SK-N-DZ (cell line): ENCODE results near the gene FOXN1.
"Not testable (repeated sequence)": the region's sequence is repeated elsewhere in the genome, so short reads cannot be mapped to it uniquely, and the experiment has no call there.

Source experiments
- DNase-seq: peaks from one replicate; pipeline ENCODE4 v3.0.0-alpha.2; 2015; ENCODE audit warnings: low spot score

FOXN1 gene

DNA sequence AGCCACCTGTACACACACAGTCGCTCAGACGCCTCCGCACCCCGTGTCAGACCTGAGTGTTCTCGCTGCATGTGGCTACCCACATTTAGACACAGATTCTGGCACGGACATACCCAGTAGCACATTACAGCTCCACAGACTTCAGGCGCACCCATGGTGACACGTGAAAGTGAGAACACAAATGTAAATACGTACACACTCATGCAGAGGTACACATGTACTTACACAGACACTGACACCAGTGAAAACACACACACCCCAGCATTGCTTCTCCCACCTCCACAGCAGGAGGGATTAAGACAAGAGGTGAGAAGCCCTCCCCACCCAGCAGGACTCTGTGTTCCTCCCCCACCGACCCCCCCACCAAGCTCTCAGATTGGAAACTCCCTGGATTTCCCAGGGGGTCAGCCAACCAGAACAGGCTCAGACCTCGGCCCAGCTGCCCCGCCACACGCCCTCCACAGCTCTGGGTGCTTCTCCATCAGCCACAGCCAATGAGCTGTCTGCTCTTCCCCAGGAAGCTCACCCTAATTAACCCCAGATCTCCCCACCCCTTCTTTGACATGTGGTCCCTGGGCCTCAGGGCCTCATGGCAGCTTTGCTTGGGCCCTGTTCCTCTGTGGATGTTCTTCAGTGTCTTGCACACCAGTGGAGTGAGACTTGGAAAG is 5.3 kb upstream of the FOXN1 start:
- peak; percentile 79 for DNase-seq

DNA sequence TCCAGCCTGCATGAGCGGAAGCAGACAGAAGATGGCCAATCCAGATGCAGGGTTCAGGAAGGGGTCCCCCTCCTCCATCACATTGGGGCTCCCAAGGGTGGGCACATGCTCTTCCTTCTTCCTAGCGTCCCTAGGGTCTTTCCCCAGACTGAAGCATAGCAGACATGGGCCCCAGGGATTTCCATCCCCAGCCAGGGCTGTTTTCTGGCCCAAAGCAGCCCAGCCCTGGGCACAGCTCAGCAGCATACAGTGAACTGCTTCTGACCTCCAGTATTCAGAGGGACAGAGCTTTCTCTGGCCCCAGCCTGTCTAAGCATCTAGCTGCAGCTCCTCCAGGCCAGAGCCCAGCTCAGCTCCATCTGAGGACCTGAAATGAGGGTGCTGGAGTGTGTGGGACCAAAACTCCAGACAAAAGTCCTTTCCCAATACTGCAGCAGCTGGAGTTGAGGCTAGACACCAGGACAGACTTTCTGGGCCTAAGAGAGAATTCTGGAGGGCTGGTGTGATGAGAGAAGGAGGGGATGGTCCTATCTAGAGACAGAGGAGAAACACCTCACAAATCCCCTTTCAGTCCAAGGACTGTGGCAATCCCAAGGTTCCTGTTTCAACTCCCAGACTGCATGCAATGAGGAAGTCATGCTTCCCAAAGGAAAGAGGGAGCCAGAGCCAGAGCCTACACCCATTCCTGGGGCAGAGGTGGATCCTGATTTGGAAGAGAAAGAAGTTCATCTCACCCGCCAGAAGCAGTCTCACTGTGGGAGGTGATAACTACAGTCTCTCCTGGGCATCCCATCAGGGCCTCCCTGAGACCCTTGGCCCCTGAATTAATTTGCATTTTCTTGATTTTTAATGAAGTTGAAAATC is 4.5 kb upstream of the FOXN1 start:
- DNase-seq, result no peak

DNA sequence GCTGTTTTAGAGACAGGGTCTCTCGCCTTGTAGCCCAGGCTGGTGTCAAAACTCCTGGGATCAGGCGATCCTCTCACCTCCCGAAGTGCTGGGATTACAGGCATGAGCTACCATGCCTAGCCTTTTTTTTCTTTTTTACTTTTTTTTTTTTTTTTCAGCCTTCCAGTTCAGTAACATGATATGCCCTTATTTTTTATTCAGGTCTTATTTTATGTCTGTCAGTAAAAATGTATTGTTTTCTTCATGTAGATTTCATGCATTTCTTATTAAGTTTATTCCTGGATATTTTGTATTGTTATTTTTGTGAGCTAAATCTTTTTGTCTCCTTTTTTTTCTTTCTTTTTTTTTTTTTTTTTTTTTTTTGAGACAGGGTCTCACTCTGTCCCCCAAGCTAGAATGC is 2.7 kb upstream of the FOXN1 start:
- DNase-seq, result no peak

DNA sequence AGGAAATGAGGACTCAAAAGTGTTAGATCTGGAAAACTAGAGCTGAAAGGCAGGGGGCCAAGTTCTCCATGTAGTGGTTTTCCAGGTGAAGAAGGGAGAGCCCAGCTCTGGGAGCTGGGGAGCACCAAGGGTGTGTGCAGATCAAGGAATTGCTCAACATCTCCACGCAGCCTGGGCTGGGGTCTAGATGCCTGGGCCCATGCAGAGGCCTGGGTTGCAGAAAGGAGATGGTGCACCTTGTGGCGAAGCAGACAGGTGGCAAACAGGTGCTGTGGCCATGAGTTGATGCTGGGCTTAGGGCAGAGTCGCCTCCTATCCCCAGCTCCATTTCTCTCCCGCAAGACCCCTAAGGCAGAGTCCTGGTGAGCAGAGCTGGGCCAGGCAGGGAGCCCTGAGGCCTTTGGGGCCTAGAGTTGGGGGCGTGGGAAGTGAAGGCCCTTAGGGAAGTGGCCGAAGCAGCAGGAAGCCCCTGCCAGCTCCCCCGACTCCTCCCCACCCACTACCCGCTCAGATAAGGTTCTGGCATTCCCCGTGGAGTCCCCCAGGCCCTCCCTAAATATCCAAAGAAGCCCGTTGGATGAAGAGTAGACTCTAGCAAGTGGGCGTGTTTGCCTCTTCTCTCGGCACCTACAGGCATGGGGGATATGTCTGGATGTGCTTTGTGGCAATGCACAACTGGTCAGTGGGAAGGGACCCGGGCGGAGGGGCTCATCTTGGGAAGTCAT is 777 bp downstream of the FOXN1 start:
- no peak for DNase-seq

DNA sequence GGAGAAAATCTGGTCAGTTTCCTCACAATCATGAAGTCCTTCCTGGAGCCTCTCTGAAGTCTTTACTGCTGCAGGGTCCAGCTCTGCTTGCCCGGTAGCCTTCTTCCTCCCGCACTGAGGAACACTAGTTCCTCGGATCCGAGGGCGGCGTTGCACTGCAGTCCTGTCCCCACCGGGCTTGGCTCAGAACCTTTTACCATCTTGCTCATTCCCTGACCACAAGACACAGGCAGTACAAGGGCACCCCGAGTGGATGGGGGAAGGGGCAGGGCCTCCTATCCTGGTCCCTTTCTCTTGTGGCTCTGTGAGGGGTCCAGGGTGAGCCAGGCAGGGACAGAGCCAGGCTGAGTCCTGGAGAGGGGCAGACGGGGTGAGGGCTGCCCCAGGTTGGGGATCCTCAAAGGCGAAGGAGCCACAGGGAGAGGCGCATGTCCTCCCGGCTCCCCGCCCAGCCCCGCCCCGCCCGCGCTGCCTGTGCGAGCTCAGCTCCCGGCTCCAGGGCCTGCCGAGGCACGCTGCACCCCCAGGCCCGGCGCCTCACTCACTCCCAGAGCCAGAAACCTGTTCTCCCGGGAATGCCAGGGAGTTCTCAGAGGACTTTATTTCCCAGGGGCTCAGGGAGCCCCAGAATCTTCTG is 1.5 kb downstream of the FOXN1 start:
- DNase-seq, result no peak

DNA sequence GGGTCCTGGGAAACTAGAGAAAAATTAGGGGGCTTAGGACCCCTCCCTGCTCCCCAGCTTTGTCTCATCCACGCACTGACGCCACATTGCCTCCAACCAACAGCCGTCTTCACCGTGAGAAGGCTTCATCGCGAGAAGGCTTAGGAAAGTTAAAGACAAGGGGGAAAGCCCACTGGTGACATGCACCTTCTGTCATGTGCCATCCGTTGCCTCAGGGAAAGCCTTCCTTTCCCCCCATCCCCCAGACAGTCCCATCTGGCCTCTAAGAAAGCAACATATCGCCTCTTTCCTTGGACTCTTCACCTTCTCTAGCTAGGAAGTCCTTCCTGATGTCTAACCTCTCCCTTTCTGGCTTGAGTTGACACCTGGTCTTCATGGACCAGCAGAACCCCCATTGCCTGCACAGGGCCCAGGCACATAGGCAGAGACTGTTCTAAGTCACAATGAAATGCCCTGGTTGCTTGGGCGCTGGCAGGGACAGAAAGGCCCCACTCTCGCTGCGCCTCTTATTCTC is 2.1 kb downstream of the FOXN1 start:
- no peak for DNase-seq

DNA sequence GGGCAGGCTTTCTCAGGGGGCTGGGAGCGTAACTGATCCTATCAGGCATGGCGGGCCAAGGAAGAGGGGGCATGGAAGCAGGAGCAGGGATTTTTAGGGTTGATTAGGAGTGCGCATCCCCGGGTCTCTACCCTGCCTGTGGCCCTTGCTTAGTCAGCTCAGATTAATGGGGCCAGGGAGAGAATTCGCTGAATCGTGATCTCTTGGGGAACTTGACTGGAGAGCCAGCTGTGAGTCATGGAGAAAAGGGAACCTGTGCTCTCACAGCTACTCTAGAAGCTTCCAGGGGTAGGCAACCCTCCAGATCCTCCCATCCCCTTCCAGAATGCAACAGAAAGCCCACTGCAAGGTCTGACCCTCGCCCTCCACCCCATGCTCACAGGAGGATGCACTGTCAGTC is 3.6 kb downstream of the FOXN1 start:
- DNase-seq, result no peak

DNA sequence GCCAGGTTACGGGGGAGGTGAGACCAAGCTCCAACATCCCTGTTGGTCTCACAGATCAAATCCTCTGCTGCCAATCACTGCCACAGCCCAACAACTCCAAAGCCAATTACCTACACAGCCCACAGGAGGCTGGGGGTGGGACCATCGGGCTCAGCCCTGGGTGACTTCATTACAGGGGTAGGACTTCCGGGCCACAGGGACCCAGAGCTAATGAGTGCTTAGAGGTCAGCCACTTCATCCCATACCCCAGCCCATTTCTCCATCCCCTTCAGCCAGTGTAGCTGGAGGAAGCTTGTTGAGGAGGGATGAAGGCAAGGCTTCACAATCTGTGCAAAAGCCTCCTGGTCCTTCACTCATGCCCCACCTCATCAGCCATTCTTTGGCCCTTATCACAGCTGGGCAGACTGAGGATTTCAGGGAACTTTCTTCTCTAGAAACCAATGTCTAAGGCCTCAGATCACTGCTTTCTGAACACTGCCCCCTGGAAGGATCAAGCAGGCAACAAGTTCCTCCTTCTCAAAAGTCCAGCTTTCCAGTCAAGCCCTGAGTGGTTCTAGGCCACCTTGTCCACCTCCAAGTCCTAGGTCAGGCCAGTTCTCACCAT is 5.8 kb downstream of the FOXN1 start:
- no peak for DNase-seq

DNA sequence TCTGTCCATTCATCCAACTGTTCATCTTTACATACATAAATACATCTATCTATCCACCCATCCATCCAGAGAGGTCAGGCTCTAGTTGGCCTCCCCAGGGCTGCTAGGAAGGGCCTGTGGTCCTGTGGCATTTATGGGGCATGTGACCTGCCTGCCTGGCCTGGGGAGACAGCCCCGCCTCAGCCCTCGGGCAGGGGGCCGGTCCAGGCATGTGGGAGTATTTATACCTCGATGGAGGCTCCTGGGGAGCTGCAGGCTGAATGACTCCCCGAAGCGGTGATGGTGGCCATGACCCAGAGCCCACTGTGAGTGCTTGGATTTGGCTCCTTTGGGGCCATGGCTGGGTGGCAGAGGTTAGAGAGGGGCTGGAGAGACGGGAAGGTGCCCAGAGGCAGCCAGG is 7.3 kb downstream of the FOXN1 start:
- DNase-seq, result no peak

DNA sequence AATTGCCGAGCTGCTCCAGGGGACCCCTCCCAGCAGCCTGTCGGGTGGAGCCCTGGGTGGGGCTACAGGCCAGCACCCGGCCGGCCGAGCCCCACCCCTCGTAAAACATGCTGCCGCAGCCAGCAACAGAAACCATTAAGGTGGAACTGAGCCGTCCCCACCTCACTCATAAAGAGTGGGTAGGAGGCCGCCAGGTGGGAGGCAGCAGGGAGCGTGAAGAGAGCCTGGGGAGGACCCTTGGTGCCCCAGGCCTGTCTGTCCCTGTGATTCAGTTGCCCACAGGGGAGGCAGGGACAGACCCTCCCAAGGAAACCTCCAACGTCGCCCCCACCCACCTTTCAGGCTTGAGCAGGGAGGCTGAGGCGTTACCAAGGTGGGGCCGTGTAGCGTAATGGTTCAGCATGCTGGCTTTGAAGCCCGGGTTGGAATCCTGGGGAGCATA is 8.4 kb downstream of the FOXN1 start:
- no peak for DNase-seq

DNA sequence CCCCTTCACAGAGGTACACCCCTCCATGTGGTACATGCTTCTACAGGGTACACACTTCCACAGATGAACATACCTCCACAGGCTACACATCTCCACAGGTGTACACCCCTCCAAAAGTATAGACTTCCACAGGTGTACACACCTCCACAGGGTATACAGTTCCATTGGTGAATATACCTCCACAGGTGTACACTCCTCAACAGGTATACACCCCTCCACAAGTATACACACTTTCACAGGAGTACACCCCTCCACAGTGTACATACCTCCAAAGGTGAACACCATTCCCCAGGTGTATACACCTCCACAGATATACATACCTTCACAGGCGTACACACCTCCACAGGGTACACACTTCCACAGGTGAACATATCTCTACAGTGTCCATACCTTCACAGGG is 9.4 kb downstream of the FOXN1 start:
- no peak for DNase-seq

DNA sequence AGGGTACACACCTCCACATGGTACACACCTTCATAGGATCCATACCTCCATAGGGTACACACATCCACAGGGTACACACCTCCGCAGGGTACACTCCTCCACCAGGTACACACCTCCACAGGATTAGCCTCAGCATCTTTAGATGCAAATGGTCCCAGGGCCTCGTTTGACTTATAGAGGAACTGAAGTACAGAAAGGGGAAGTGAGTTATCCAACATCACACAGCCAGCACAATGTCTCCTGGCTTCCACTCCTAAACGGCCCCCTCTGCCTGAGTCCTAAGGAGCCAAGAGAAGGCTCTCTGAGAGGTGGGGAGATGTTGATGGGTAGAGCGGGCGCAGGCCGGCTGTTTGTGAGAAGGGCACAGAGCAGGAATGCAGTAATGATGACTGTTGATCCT is 12.0 kb downstream of the FOXN1 start:
- DNase-seq, result no peak

DNA sequence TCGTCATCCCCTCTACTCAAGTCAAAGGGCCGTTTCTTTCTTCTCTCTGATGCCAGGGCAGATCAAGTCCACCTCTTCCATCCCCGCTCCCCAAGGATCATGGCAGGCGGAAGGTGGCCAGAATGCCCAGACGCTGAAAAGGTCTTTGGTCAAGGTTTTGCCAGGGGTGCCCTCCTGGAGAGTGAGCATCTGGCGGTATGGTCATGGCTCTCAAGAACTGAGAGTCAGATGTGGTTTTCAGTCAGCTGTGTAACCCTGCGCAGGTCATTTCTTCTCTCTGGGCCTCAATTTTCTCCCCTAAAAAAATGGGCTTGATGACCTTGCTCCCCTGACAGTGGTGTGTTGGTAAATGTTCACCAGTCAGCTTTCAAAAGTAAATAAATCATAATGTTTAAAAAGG is 12.4 kb downstream of the FOXN1 start:
- DNase-seq, result no peak

DNA sequence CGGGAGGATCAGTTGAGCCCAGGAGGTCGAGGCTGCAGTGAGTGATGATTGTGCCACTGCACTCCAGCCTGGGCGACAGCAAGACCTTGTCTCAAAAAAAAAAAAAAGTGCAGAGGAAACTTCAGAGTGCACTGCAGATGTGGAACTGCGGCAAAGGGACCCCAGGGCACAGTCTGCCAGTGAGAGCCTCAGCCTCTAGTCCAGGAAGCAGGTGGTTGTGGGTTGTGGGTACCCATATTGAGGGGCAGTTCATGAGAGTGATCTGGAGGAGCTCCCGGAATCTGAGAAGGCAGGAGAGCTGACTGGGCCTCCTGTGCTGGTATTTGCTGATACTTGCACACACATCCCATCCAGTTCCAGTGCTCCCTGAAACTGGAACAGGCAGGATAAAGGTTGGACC is 13.1 kb downstream of the FOXN1 start:
- no peak for DNase-seq

DNA sequence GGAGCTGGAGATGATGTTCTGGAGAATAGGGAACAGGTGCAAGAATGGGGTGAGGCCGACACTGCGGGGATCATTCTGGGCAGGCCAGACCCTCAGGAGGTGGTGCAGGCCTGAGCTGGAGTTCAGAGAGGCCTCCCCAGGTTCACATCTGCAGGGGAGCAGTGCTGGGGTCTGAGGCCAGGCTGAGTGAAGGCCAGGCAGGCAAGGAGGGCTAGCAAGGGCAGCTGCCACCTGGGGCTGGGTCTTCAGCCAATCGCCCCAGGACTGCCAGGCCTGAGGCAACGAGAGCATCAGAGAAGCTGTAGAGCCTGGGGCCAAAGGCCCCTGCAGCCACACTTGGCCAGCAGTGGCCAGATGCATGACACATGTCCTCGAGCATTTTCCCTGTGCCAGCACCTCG is 14.5 kb downstream of the FOXN1 start:
- DNase-seq, result no peak

DNA sequence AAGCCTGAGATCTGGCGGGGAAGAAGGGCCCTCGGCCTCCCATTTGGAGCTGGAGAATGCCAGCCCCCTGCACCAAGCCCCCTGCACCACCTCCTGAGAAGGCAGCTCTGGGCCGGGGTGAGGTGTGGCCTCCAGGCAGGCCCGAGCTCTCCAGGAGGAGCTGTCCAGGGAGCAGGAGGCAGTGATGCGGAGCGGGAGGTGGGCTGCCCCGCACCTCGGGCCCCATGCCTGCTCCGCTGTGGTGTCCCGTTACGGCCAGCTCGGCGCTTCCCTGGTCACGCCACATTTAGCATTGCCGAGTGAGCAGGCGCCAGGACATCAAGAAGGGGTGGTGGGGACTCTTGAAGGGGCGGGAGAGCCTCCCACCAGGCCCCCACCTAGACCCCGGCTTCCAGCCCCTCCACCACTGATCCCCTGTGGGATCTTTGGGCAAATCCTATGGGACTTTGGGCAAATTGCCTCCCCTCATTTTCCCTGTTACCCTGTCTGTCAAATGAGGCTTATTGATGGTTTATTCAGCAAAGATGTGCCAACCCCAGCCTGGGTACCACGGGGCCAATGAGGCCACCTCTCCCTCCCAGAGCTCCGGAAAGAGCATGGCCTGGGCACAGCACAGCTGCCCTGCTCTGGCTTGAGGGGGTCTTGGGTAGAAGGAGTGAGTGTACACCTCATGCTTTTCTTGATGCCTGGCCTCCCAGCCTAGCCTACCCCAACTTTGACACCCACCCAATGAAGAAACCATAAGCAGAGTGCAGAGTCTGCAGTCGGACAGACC is 15.3 kb downstream of the FOXN1 start:
- no peak for DNase-seq

DNA sequence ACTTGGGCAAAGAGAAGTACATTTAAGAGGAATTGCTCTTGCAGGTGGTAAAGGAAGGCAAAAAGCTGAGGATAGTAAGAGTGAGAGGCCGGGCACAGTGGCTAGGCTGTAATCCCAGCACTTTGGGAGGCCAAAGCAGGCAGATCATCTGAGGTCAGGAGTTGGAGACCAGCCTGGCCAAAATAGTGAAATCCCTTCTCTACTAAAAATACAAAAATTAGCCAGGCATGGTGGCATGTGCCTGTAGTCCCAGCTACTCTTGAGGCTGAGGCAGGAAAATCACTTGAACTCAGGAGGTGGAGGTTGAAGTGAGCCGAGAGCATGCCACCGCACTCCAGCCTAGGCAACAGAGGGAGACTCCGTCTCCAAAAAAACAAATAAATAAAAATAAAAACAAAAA is 16.1 kb downstream of the FOXN1 start:
- not testable (repeated sequence) for DNase-seq

DNA sequence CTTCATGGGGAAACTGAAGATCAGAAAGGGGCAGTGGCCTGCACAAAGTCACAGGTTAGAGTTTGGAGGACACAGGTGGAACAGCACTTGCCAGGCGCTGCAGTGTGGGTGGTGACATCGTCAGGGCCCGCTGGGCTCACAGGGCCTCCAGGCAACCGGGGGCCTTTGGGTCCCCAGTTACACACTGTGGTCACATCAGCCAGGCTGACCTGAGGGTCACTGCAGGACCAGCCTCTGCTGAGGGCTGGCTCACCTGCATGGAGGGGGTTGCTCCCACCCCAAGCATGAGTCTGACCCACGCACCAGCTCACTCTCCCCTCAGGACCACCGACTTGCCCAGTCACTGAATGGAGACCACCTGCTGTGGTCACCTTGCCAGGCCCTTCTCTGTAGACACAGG is 17.0 kb downstream of the FOXN1 start:
- no peak for DNase-seq

DNA sequence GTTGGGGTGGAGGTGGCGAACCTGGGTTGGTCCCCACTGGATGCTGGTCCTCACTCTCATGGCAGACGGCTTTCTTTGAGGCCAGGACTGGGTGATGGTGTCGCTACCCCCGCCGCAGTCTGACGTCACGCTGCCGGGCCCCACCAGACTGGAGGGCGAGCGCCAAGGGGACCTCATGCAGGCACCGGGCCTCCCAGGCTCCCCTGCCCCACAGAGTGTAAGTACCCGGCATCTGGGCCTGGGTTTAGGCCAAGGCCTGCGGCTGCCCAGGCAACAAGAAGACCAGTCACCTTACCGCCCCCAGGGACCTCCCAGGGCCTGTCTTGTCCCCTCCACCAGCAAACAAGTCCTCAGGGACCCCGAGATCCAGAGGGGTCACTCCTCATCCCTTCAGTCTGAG is 17.7 kb downstream of the FOXN1 start:
- no peak for DNase-seq
